22Rv1 (cell line): Measurements from ENCODE around the gene RHBDF1.
A peak's percentile ranks its signal among the peaks of the same experiment; 100 is the strongest.

ENCODE experiments used
- H3K27ac ChIP-seq: fragments of 450-650 bp; 2 replicates; pipeline ENCODE4 v1.5.1; 2017
- CTCF ChIP-seq: fragments of 450-650 bp; IDR thresholded peaks from 2 replicates; pipeline ENCODE4 v1.5.1; 2017; ENCODE audit warnings: mild to moderate bottlenecking
- ZFX ChIP-seq: fragments of 450-650 bp; IDR thresholded peaks from 2 replicates; pipeline ENCODE4 v1.6.1; 2017; ENCODE audit warnings: antibody characterized with exemption, borderline replicate concordance

Gene RHBDF1

GRCh38 chr16:74051-74746, 1.8 kb upstream of the RHBDF1 start:
- 0 out of 2 replicates have a peak overlapping the region, but pooled peaks have one; percentile 8 for H3K27ac ChIP-seq
- TF ChIP-seq ZFX: no peak
- no peak for TF ChIP-seq CTCF

GRCh38 chr16:71540-72401, 660 bp downstream of the RHBDF1 start:
- H3K27ac ChIP-seq: peak overlapping the region; percentile 89
- TF ChIP-seq CTCF (peak; percentile 19; the same call in 1 of the 2 replicates), ZFX (no peak)

GRCh38 chr16:71210-71539, 1.3 kb downstream of the RHBDF1 start:
- TF ChIP-seq CTCF (no peak), ZFX (no peak)
- H3K27ac ChIP-seq: peak overlapping the region; percentile 89

GRCh38 chr16:69181-69580, 3.2 kb downstream of the RHBDF1 start:
- H3K27ac ChIP-seq: peak overlapping the region; percentile 89; the same call in 1 of the 2 replicates
- no peak for TF ChIP-seq ZFX
- no peak for TF ChIP-seq CTCF

GRCh38 chr16:67884-68789, 4.3 kb downstream of the RHBDF1 start:
- no peak for TF ChIP-seq ZFX
- no peak for TF ChIP-seq CTCF
- no peak overlapping the region for H3K27ac ChIP-seq

GRCh38 chr16:67183-67791, 5.1 kb downstream of the RHBDF1 start:
- no peak overlapping the region for H3K27ac ChIP-seq
- TF ChIP-seq CTCF (no peak), ZFX (no peak)
